Fibroblast of mammary gland (primary cell): Measurements from ENCODE around the gene TBC1D2.

Source experiments
- DNase-seq: peaks from one replicate; pipeline ENCODE4 v3.0.0-alpha.2; 2010; ENCODE audit warnings: low read depth
- H3K4me3 ChIP-seq: 2 replicates; pipeline ENCODE4 v1.5.1; 2011; ENCODE audit warnings: low read depth, mild to moderate bottlenecking, low read length, moderate library complexity; ENCODE audit not compliant: control insufficient read depth
- TF ChIP-seq, protein P1 (sequence below): conservative IDR thresholded peaks from 2 replicates; pipeline ENCODE4 v1.5.1; 2011; ENCODE audit warnings: low read depth, low read length, inconsistent platforms; ENCODE audit not compliant: control insufficient read depth, insufficient read depth

TBC1D2 gene

DNA sequence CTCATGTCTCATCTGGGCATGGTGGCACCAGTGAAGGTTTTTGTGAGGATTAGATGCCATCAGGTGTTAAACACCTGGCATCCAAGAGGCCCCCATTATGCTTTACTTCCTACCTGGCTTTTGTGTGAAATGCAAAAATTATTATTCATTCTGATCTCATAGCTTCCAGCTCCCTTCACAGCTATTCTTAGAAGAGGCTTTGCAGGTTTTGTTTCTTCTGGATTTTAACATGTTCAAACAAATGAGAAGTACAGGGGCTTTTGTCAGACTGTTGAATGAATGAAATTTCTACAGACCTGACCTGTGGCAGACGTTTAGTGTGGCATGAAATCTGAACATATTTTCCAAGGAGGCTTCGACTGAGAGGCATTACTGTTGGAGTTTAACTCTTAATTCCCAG is 48.7 kb downstream of the TBC1D2 start:
- no peak for DNase-seq
- TF ChIP-seq, protein P1, sequence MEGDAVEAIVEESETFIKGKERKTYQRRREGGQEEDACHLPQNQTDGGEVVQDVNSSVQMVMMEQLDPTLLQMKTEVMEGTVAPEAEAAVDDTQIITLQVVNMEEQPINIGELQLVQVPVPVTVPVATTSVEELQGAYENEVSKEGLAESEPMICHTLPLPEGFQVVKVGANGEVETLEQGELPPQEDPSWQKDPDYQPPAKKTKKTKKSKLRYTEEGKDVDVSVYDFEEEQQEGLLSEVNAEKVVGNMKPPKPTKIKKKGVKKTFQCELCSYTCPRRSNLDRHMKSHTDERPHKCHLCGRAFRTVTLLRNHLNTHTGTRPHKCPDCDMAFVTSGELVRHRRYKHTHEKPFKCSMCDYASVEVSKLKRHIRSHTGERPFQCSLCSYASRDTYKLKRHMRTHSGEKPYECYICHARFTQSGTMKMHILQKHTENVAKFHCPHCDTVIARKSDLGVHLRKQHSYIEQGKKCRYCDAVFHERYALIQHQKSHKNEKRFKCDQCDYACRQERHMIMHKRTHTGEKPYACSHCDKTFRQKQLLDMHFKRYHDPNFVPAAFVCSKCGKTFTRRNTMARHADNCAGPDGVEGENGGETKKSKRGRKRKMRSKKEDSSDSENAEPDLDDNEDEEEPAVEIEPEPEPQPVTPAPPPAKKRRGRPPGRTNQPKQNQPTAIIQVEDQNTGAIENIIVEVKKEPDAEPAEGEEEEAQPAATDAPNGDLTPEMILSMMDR, result no peak
- H3K4me3 ChIP-seq, result no peak overlapping the region

DNA sequence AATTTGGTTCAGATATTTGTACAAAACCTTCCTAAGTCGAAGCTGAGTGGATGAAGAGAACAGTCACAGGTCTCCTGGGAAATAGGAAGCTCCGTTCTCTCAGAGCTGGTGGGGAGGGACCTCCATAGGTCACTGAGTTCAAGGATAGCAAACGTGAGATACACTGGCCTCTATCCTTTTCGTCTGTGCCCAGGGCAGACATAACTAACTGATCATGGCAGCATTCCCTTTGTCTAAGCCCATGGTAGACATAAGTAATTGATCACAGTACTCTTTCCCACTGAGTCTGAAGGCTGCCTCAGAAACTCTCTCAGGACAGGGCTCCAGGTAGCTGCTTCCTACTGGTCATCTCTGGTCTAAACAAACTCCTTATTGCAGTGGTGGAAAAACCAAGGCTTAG is 50.8 kb downstream of the TBC1D2 start:
- H3K4me3 ChIP-seq, result no peak overlapping the region
- TF ChIP-seq, protein P1, result no peak

DNA sequence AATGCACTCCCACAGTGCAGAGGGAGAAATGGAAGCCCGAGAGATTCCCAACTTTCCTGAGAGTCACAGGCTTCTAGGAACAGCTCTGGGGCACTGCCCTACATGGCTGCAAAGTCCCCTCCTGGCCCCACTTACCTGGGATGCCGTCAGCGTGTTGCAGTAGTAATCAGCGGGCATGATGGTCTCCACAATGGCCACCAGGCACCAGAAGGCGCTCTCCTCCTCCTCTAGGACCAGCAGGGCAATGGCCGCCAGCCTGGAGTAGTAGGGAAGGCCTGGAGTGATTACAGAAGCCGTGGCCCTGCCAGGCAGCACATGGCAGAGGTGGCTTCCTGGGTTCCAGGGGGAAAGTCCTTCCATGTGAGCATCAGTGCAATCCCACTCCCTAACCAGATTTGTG is 52.3 kb downstream of the TBC1D2 start:
- no peak for DNase-seq
- TF ChIP-seq, protein P1, result no peak
- no peak overlapping the region for H3K4me3 ChIP-seq

More for the DNA sequence above, 50.8 kb downstream of the TBC1D2 start:
- DNase-seq, result no peak

DNA sequence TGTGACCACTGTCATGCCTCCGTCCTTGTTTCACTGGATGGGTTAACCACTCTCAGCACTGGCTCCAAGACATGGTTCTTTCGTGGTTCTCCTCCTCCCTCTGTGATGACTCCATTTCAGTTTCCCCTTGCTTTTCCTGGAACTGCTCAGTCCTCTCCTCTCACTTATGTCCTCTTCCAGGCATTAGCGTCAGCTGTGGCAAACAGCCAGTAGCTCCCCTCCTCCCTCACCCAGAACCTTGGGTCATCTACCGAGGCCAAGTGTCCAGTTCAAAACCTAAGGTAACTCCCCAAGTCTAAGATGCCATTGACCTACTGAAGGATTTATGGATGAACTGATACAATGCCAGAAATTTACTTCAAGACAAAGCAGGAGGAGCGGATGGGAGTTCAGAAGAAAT is 53.2 kb downstream of the TBC1D2 start:
- TF ChIP-seq, protein P1, result no peak
- DNase-seq, result no peak
- no peak overlapping the region for H3K4me3 ChIP-seq

DNA sequence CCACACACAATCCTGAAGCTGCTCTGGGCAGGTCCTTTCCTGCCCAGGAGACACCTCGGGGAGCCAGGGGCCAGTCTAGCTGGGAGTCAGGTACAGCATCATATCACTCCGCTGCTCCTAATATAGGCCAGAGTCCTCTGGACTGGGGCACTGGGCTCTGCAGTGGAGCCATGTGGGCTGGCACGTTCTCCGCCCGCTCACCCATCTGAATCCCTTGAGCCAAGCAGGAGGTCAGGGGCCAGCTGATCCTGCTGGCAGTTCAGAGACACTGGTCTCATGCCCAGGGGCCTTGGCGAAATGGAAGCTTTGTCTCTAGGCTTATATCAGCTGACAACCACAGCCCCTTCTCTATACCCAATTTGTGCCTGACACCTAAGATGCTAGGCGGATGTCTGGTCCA is 53.7 kb downstream of the TBC1D2 start:
- TF ChIP-seq, protein P1, result no peak
- DNase-seq, result no peak

DNA sequence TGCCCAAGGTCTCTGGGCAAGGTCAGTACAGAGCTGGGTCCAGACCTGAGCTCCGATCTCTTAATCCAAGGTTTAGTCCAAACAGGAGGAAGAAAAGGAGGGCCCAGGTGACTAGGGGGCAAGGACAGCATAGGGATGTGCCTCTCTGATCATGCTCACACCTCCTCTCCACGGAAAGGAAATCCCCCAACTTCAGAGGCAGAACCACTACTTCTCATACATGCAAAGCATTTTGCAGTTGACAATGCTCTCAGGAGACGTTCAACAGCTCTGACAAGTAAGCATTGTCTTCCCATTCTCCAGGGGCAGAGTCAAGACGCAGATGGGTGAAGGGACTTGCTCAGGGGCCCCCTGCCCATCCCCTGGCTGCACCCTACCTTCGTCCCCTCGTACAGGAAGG is 54.3 kb downstream of the TBC1D2 start:
- no peak for DNase-seq
- no peak overlapping the region for H3K4me3 ChIP-seq
- TF ChIP-seq, protein P1, result no peak

More for the DNA sequence above, 53.7 kb downstream of the TBC1D2 start:
- H3K4me3 ChIP-seq, result no peak overlapping the region

DNA sequence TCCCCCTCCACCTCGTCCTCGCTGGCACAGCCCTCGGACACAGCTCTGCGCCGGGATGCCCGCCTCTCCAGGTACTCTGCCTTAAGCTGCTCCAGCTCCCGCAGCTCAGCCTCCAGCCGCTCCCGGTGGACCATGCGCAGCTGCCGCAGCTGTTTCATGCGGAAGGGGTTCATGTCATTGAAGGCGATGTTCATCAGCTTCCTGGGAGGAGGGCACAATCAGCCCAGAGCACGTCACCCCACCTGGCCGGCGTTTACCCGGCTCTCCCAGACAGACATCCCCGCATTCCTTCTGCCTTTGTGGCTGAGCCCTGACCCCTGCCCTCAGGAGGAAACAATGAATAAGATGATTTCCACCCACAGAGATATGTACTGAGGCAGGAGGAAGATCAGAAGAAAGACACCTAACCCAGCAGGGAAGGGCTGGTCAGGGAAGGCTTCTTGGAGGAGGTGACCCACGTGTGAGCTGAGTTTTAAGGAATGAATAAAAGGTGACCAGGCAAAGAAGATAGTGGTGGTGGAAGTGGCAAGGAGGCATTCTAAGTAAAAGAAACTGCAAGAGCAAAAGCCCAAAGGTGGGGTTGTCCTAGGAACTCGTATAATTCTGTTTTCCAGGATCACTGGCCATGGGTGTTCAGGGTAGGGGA is 55.9 kb downstream of the TBC1D2 start:
- DNase-seq, result no peak
- no peak overlapping the region for H3K4me3 ChIP-seq
- TF ChIP-seq, protein P1, result no peak
